WTC11 (cell line): ENCODE results near the gene DCUN1D1.

Experiments used
- JUN ChIP-seq: sonication (generic); formaldehyde crosslinking; IDR thresholded peaks from 2 replicates; pipeline ENCODE4 v1.8.0; 2023; ENCODE audit warnings: mild to moderate bottlenecking, missing genetic modification reagents
- MXD4 ChIP-seq: fragments of 250-450 bp; sonication (Bioruptor Pico); IDR thresholded peaks from 2 replicates; pipeline ENCODE4 v1.8.0; 2021; ENCODE audit warnings: mild to moderate bottlenecking, moderate library complexity, borderline replicate concordance
- ZNF416 ChIP-seq: fragments of 250-450 bp; sonication (Bioruptor Pico); IDR thresholded peaks from 2 replicates; pipeline ENCODE4 v1.9.0; 2021; ENCODE audit warnings: mild to moderate bottlenecking, inconsistent platforms
- TF ChIP-seq, protein P1 (sequence below): fragments of 200-600 bp; IDR thresholded peaks from 2 replicates; pipeline ENCODE4 v1.8.0; 2022; ENCODE audit warnings: antibody characterized with exemption

DNA sequence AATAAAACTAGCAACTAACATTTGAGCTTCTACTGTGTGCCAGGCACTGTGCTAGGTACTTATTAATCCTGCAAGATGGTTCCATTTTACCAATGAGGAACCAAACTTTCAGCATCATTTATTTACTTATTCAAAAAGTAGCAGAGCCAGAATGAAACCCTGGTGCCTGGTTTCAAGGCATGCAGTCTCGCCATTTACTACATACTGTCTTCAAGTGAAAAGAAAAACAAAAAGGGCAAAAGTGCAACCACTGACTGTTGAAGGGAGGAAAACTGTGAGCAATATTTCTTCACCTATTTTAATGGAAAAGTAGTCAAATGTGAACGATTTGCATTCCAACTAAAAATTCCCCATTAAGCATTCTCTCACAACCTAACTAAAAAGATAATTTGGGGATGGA is 8.7 kb downstream of the DCUN1D1 start:
- TF ChIP-seq, protein P1, sequence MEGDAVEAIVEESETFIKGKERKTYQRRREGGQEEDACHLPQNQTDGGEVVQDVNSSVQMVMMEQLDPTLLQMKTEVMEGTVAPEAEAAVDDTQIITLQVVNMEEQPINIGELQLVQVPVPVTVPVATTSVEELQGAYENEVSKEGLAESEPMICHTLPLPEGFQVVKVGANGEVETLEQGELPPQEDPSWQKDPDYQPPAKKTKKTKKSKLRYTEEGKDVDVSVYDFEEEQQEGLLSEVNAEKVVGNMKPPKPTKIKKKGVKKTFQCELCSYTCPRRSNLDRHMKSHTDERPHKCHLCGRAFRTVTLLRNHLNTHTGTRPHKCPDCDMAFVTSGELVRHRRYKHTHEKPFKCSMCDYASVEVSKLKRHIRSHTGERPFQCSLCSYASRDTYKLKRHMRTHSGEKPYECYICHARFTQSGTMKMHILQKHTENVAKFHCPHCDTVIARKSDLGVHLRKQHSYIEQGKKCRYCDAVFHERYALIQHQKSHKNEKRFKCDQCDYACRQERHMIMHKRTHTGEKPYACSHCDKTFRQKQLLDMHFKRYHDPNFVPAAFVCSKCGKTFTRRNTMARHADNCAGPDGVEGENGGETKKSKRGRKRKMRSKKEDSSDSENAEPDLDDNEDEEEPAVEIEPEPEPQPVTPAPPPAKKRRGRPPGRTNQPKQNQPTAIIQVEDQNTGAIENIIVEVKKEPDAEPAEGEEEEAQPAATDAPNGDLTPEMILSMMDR, result no peak
- TF ChIP-seq MXD4 (CRISPR knock-in tag) (no peak), ZNF416 (CRISPR knock-in tag) (no peak), JUN (CRISPR knock-in tag) (no peak)
